ENCODE results near the gene RHOBTB1. TPM values are rescaled to one million over a fixed set of nuclear protein-coding genes. Genes with fewer than 3 reads are reported as not detected.

RHOBTB1 gene
- total and polyA plus RNA-seq, 2 donors (not counting 1 experiment from before 2014, with no cell fraction given) = 19.8 to 42.6 TPM

DNA sequence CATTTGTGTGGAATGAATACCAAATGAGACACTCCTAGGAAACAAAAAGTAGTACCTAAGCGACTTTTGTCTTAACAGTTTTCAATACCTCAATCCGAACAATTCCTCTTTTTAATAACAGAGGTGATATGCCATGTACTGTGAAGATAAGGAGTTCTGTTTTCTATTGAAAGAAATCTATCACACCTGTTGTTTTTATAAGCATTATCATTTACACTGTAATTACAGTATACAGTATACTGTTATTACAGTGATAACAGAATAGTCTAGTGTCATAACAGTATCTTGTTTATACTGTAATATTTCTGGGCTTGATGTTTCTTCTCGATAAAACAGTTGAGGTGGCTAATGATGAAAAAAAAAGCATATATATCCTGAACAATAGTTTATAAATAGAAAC is 9.4 kb upstream of the RHOBTB1 start:
- H3K27ac ChIP-seq (ENCODE audit: insufficient read depth, low read length) = no peak overlapping the region
- no peak for DNase-seq (ENCODE audit: low read depth in 2 of 2)
- no peaks in the 10 kb centered on the region for H3K9me3 ChIP-seq (ENCODE audit: control insufficient read depth, insufficient read depth, low read depth, low read length)
- no peaks in the 10 kb centered on the region for H3K36me3 ChIP-seq (ENCODE audit: control insufficient read depth, insufficient read depth, low read length)
- no peak overlapping the region for H2AFZ ChIP-seq (ENCODE audit: low read length)
- TF ChIP-seq EZH2 (IDR thresholded peaks at IDR 0.05; ENCODE audit: low read length, missing control alignments) (no peak), CTCF (conservative IDR thresholded peaks at IDR 0.05 in 1 of 2, IDR thresholded peaks at IDR 0.05 in 1 of 2; ENCODE audit: low read depth in 1 of 2, low read length in 2 of 2) (no peak)
- H3K4me3 ChIP-seq (replicated peaks in 1 of 4; ENCODE audit: control extremely low read depth in 1 of 4, insufficient read depth in 1 of 4, low read depth in 3 of 4, low read length in 4 of 4) = no peak overlapping the region
- H3K79me2 ChIP-seq (ENCODE audit: control insufficient read depth, insufficient read depth, low read length) = no peaks in the 10 kb centered on the region
- peaks cover 4% of the 10 kb centered on the region for H3K4me1 ChIP-seq (ENCODE audit: control insufficient read depth, extremely low read depth, insufficient read depth, low read length)
- H3K9ac ChIP-seq (ENCODE audit: insufficient read depth, low read length) = no peak overlapping the region
- H3K4me2 ChIP-seq (ENCODE audit: extremely low read depth, insufficient read depth, low read length) = no peak overlapping the region
- H4K20me1 ChIP-seq (ENCODE audit: control insufficient read depth, extremely low read depth, insufficient read depth, low read length) = no peaks in the 10 kb centered on the region
- no peaks in the 10 kb centered on the region for H3K27me3 ChIP-seq (ENCODE audit: control insufficient read depth, insufficient read depth, low read length)

DNA sequence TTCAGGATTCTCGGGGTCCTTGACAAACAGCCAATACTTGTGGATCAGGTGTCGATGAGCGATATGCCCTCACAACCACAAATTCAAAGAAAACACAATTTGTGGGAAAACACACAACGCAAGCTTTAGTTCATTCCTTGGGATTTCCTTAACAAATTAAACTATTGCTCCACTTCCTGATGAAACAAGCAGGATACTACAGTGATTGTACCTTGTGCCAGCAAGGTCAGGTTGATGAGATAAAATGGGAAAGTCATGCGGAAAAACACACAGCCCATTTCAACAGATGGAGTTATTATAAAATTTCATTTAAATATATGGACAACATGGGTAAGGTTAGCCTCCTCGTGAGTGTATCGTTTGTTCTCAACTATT is 8.8 kb upstream of the RHOBTB1 start:
- no peak overlapping the region for H3K27ac ChIP-seq (ENCODE audit: insufficient read depth, low read length)
- no peak overlapping the region for H2AFZ ChIP-seq (ENCODE audit: low read length)
- no peaks in the 10 kb centered on the region for H3K36me3 ChIP-seq (ENCODE audit: control insufficient read depth, insufficient read depth, low read length)
- no peak overlapping the region for H3K4me3 ChIP-seq (replicated peaks in 1 of 4; ENCODE audit: control extremely low read depth in 1 of 4, insufficient read depth in 1 of 4, low read depth in 3 of 4, low read length in 4 of 4)
- peaks cover 4% of the 10 kb centered on the region for H3K4me1 ChIP-seq (ENCODE audit: control insufficient read depth, extremely low read depth, insufficient read depth, low read length)
- no peaks in the 10 kb centered on the region for H3K9me3 ChIP-seq (ENCODE audit: control insufficient read depth, insufficient read depth, low read depth, low read length)
- TF ChIP-seq CTCF (conservative IDR thresholded peaks at IDR 0.05 in 1 of 2, IDR thresholded peaks at IDR 0.05 in 1 of 2; ENCODE audit: low read depth in 1 of 2, low read length in 2 of 2) (no peak), EZH2 (IDR thresholded peaks at IDR 0.05; ENCODE audit: low read length, missing control alignments) (no peak)
- no peaks in the 10 kb centered on the region for H3K27me3 ChIP-seq (ENCODE audit: control insufficient read depth, insufficient read depth, low read length)
- H4K20me1 ChIP-seq (ENCODE audit: control insufficient read depth, extremely low read depth, insufficient read depth, low read length) = no peaks in the 10 kb centered on the region
- no peaks in the 10 kb centered on the region for H3K79me2 ChIP-seq (ENCODE audit: control insufficient read depth, insufficient read depth, low read length)
- no peak for DNase-seq (ENCODE audit: low read depth in 2 of 2)
- no peak overlapping the region for H3K4me2 ChIP-seq (ENCODE audit: extremely low read depth, insufficient read depth, low read length)
- no peak overlapping the region for H3K9ac ChIP-seq (ENCODE audit: insufficient read depth, low read length)

GRCh38 chr10:60952067-60952845 is 8.3 kb upstream of the RHOBTB1 start:
- Histone ChIP-seq H3K4me2 (ENCODE audit: extremely low read depth, insufficient read depth, low read length) (no peak overlapping the region), H2AFZ (ENCODE audit: low read length) (no peak overlapping the region), H3K4me3 (replicated peaks in 1 of 4; ENCODE audit: control extremely low read depth in 1 of 4, insufficient read depth in 1 of 4, low read depth in 3 of 4, low read length in 4 of 4) (no peak overlapping the region), H3K27me3 (ENCODE audit: control insufficient read depth, insufficient read depth, low read length) (no peaks in the 10 kb centered on the region), H3K9me3 (ENCODE audit: control insufficient read depth, insufficient read depth, low read depth, low read length) (no peaks in the 10 kb centered on the region), H4K20me1 (ENCODE audit: control insufficient read depth, extremely low read depth, insufficient read depth, low read length) (no peaks in the 10 kb centered on the region), H3K79me2 (ENCODE audit: control insufficient read depth, insufficient read depth, low read length) (no peaks in the 10 kb centered on the region), H3K9ac (ENCODE audit: insufficient read depth, low read length) (no peak overlapping the region), H3K4me1 (ENCODE audit: control insufficient read depth, extremely low read depth, insufficient read depth, low read length) (peaks cover 4% of the 10 kb centered on the region), H3K36me3 (ENCODE audit: control insufficient read depth, insufficient read depth, low read length) (no peaks in the 10 kb centered on the region), H3K27ac (ENCODE audit: insufficient read depth, low read length) (no peak overlapping the region)
- TF ChIP-seq EZH2 (IDR thresholded peaks at IDR 0.05; ENCODE audit: low read length, missing control alignments) = no peak
- TF ChIP-seq CTCF (conservative IDR thresholded peaks at IDR 0.05 in 1 of 2, IDR thresholded peaks at IDR 0.05 in 1 of 2; ENCODE audit: low read depth in 1 of 2, low read length in 2 of 2) = no peak
- DNase-seq (ENCODE audit: low read depth in 2 of 2) = no peak
